Liver (tissue), 9 donors: ENCODE measurements around the gene RGS2. TPM values are rescaled to one million over a fixed set of nuclear protein-coding genes. Genes with fewer than 3 reads are reported as not detected.

Experiments used
- DNase-seq: peaks from one replicate; pipeline ENCODE4 v3.0.0-alpha.2; 2017; ENCODE audit warnings: low spot score
- H3K27ac ChIP-seq, 2 donors: one replicate each; pipeline ENCODE4 v1.7.0; 2013; ENCODE audit warnings: inconsistent platforms in 2 of 2, low read length in 2 of 2, control low read depth in 1 of 2, low read depth in 1 of 2, mild to moderate bottlenecking in 1 of 2
- H3K27me3 ChIP-seq, 4 donors: one replicate each; pipeline versions ENCODE4 v1.6.1 to v1.7.0; 2013; ENCODE audit warnings: low read length in 3 of 4, inconsistent platforms in 1 of 4, mild to moderate bottlenecking in 1 of 4, moderate library complexity in 1 of 4; ENCODE audit not compliant: control insufficient read depth in 4 of 4, insufficient read depth in 4 of 4
- H3K36me3 ChIP-seq, 4 donors: one replicate each; pipeline versions ENCODE4 v1.6.1 to v1.7.0; 2013; ENCODE audit warnings: low read length in 3 of 4, mild to moderate bottlenecking in 3 of 4, low read depth in 1 of 4, moderate library complexity in 1 of 4; ENCODE audit not compliant: control insufficient read depth in 4 of 4, insufficient read depth in 3 of 4
- H3K4me1 ChIP-seq, 4 donors: one replicate each; pipeline versions ENCODE4 v1.6.1 to v1.7.0; 2013; ENCODE audit warnings: low read length in 3 of 4, mild to moderate bottlenecking in 3 of 4, moderate library complexity in 1 of 4; ENCODE audit not compliant: control insufficient read depth in 4 of 4, insufficient read depth in 4 of 4
- H3K4me3 ChIP-seq, 3 donors: one replicate each; pipeline versions ENCODE4 v1.6.1 to v1.7.0; 2013; ENCODE audit warnings: low read length in 3 of 3, control low read depth in 1 of 3, low read depth in 1 of 3, mild to moderate bottlenecking in 1 of 3
- H3K9ac ChIP-seq, 2 donors: one replicate each; pipeline ENCODE4 v1.7.0; 2013; ENCODE audit warnings: low read length in 2 of 2, mild to moderate bottlenecking in 2 of 2, moderate library complexity in 2 of 2, control low read depth in 1 of 2, low read depth in 1 of 2
- H3K9me3 ChIP-seq, 4 donors: one replicate each; pipeline versions ENCODE4 v1.6.1 to v1.7.0; 2013; ENCODE audit warnings: low read length in 3 of 4; ENCODE audit not compliant: control insufficient read depth in 4 of 4
- EGR1 ChIP-seq, 2 donors: IDR thresholded peaks; 2 replicates each; pipeline ENCODE4 v1.6.1; 2016 to 2018; ENCODE audit warnings: antibody characterized with exemption in 2 of 2, low read depth in 2 of 2
- FOXA1 ChIP-seq: IDR thresholded peaks from 2 replicates; pipeline ENCODE4 v1.6.1; 2016; ENCODE audit warnings: antibody characterized with exemption
- FOXA2 ChIP-seq: IDR thresholded peaks from 2 replicates; pipeline ENCODE4 v1.6.1; 2016; ENCODE audit warnings: antibody characterized with exemption
- GABPA ChIP-seq, 2 donors: IDR thresholded peaks in 1 of 2; conservative IDR thresholded peaks in 1 of 2; 2 replicates each; pipeline ENCODE4 v1.6.1; 2016; ENCODE audit warnings: antibody characterized with exemption in 2 of 2, mild to moderate bottlenecking in 1 of 2, moderate library complexity in 1 of 2
- HNF4A ChIP-seq, 2 donors: conservative IDR thresholded peaks; 2 replicates each; pipeline ENCODE4 v1.6.1; 2016; ENCODE audit warnings: antibody characterized with exemption in 2 of 2, mild to moderate bottlenecking in 2 of 2
- HNF4G ChIP-seq: IDR thresholded peaks from 2 replicates; pipeline ENCODE4 v1.6.1; 2016; ENCODE audit warnings: antibody characterized with exemption
- JUND ChIP-seq, 2 donors: IDR thresholded peaks; 2 replicates each; pipeline ENCODE4 v1.6.1; 2016; ENCODE audit warnings: antibody characterized with exemption in 2 of 2
- NR2F2 ChIP-seq: IDR thresholded peaks from 2 replicates; pipeline ENCODE4 v1.6.1; 2016; ENCODE audit warnings: antibody characterized with exemption
- RAD21 ChIP-seq, 2 donors: IDR thresholded peaks; 2 replicates each; pipeline ENCODE4 v1.6.1; 2016; ENCODE audit warnings: antibody characterized with exemption in 2 of 2, mild to moderate bottlenecking in 2 of 2
- RXRA ChIP-seq, 2 donors: IDR thresholded peaks; 2 replicates each; pipeline ENCODE4 v1.6.1; 2017 to 2018; ENCODE audit warnings: antibody characterized with exemption in 2 of 2, mild to moderate bottlenecking in 1 of 2
- TAF1 ChIP-seq: conservative IDR thresholded peaks from 2 replicates; pipeline ENCODE4 v1.6.1; 2016; ENCODE audit warnings: antibody characterized with exemption, mild to moderate bottlenecking
- YY1 ChIP-seq: IDR thresholded peaks from 2 replicates; pipeline ENCODE4 v1.6.1; 2016; ENCODE audit warnings: antibody characterized with exemption, mild to moderate bottlenecking
- ZBTB33 ChIP-seq: IDR thresholded peaks from 2 replicates; pipeline ENCODE4 v1.6.1; 2016; ENCODE audit warnings: antibody characterized with exemption
- WGBS: extraction: QIAGEN DNeasy Blood & Tissue Kit; methylation state at CpG from one replicate; pipeline ENCODE4 v1.1.7; 2013; 5-methylcytosine and 5-hydroxymethylcytosine counted together
- polyA plus RNA-seq, 2 donors: library from polyadenylated mRNA; stranded (reverse) in 1 of 2; unstranded in 1 of 2; fragments of 200-250 nt in 1 of 2; fragments of >200 nt in 1 of 2; fragmentation: Nextera tagmentation in 1 of 2; extraction: Ambion mirVana in 1 of 2; gene quantifications; one replicate each; pipeline versions ENCODE4 v1.2.1 to v1.2.3, GENCODE V29; 2013 to 2015
- total RNA-seq, 2 donors: library from RNA; depleted of rRNA; stranded (reverse); fragments of >200 nt; gene quantifications; one replicate each; pipeline ENCODE4 v1.2.3, GENCODE V29; 2014
- TF ChIP-seq, protein P1 (sequence below): IDR thresholded peaks from 2 replicates; pipeline ENCODE4 v1.6.1; 2016; ENCODE audit warnings: antibody characterized with exemption
- TF ChIP-seq, protein P2 (sequence below): IDR thresholded peaks from 2 replicates; pipeline ENCODE4 v1.6.1; 2016; ENCODE audit warnings: antibody characterized with exemption, mild to moderate bottlenecking
- TF ChIP-seq, protein P3 (sequence below): fragments of 150-350 bp; IDR thresholded peaks from 2 replicates; pipeline ENCODE4 v1.5.1; 2017; ENCODE audit warnings: improper control_type of control experiment, low read depth, low read length; ENCODE audit not compliant: missing input control
- donor health status: healthy.
- donor health status: healthy.
- donor health status: healthy.
- donor health status: healthy.
- donor health status: healthy.

RGS2 gene
- total and polyA plus RNA-seq, 4 donors, result 2.6 to 10.0 (median 4.4) TPM

- WGBS, result 86% methylated on average over 2 of the region's 2 CpGs
- no peaks in the 10 kb centered on the region for H3K36me3 ChIP-seq
- H3K9ac ChIP-seq, result no peak overlapping the region
- H3K27me3 ChIP-seq, result no peaks in the 10 kb centered on the region
- no peak for DNase-seq
- no peak overlapping the region for H3K4me3 ChIP-seq
- H3K9me3 ChIP-seq, result no peaks in the 10 kb centered on the region
- no peak overlapping the region for H3K27ac ChIP-seq
- H3K4me1 ChIP-seq, result no peaks in the 10 kb centered on the region
- TF ChIP-seq FOXA2 (no peak), YY1 (no peak), RXRA (IDR thresholded peaks at IDR 0.05) (no peak), GABPA (IDR thresholded peaks at IDR 0.05 in 1 of 2, conservative IDR thresholded peaks at IDR 0.05 in 1 of 2) (no peak), NR2F2 (no peak)
- TF ChIP-seq, protein P1, sequence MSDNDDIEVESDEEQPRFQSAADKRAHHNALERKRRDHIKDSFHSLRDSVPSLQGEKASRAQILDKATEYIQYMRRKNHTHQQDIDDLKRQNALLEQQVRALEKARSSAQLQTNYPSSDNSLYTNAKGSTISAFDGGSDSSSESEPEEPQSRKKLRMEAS, result no peak
- TF ChIP-seq, protein P2, sequence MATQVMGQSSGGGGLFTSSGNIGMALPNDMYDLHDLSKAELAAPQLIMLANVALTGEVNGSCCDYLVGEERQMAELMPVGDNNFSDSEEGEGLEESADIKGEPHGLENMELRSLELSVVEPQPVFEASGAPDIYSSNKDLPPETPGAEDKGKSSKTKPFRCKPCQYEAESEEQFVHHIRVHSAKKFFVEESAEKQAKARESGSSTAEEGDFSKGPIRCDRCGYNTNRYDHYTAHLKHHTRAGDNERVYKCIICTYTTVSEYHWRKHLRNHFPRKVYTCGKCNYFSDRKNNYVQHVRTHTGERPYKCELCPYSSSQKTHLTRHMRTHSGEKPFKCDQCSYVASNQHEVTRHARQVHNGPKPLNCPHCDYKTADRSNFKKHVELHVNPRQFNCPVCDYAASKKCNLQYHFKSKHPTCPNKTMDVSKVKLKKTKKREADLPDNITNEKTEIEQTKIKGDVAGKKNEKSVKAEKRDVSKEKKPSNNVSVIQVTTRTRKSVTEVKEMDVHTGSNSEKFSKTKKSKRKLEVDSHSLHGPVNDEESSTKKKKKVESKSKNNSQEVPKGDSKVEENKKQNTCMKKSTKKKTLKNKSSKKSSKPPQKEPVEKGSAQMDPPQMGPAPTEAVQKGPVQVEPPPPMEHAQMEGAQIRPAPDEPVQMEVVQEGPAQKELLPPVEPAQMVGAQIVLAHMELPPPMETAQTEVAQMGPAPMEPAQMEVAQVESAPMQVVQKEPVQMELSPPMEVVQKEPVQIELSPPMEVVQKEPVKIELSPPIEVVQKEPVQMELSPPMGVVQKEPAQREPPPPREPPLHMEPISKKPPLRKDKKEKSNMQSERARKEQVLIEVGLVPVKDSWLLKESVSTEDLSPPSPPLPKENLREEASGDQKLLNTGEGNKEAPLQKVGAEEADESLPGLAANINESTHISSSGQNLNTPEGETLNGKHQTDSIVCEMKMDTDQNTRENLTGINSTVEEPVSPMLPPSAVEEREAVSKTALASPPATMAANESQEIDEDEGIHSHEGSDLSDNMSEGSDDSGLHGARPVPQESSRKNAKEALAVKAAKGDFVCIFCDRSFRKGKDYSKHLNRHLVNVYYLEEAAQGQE, result no peak
- TF ChIP-seq, protein P3, sequence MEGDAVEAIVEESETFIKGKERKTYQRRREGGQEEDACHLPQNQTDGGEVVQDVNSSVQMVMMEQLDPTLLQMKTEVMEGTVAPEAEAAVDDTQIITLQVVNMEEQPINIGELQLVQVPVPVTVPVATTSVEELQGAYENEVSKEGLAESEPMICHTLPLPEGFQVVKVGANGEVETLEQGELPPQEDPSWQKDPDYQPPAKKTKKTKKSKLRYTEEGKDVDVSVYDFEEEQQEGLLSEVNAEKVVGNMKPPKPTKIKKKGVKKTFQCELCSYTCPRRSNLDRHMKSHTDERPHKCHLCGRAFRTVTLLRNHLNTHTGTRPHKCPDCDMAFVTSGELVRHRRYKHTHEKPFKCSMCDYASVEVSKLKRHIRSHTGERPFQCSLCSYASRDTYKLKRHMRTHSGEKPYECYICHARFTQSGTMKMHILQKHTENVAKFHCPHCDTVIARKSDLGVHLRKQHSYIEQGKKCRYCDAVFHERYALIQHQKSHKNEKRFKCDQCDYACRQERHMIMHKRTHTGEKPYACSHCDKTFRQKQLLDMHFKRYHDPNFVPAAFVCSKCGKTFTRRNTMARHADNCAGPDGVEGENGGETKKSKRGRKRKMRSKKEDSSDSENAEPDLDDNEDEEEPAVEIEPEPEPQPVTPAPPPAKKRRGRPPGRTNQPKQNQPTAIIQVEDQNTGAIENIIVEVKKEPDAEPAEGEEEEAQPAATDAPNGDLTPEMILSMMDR, result no peak
Measured at GRCh38 chr1:192792628-192793027, 16.2 kb upstream of the RGS2 start.

DNA sequence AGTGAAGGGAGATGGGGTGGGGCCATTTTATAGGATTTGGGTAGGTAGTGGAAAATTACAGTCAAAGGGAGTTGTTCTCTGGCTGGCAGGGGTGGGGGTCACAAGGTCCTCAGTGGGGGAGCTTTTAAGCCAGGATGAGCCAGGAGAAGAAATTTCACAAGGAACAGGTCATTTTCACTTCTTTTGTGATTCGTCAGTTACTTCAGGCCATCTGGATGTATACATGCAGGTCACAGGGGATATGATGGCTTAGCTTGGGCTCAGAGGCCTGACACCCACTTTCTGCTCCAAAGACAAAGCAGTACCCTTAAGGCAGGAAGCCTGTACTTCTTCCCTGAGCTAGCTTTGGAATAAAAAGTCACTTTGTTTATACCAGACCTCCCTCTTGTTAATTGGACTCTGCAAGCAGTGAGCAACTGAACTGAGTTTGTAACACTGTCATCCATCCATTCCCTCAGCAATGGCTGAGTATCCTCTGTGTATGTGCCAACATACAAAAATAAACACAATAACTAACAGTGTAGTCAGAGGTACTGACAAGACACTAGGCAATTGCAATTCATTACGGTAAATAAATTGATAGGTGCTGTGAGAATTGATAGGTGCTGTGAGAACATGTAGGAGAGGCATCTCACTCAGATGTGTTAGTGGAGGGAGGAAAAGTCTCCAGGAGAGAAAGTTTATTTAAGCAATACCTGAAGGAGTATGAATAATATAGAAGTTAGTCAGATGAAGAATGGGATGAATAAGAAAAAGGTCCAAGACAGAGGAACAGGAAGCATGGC lies 14.7 kb upstream of the RGS2 start:
- no peak for DNase-seq
- H3K27ac ChIP-seq, result no peak overlapping the region
- WGBS, result 83% methylated on average over 2 of the region's 2 CpGs

More for the DNA sequence above, 14.7 kb upstream of the RGS2 start:
- no peaks in the 10 kb centered on the region for H3K4me1 ChIP-seq
- no peaks in the 10 kb centered on the region for H3K27me3 ChIP-seq
- H3K9ac ChIP-seq, result no peak overlapping the region
- no peak overlapping the region for H3K4me3 ChIP-seq
- no peak for TF ChIP-seq FOXA1
- TF ChIP-seq FOXA2, result no peak
- no peak for TF ChIP-seq EGR1 (IDR thresholded peaks at IDR 0.05; ENCODE audit: low read depth in 2 of 2)
- TF ChIP-seq, protein P3, result no peak
- no peak for TF ChIP-seq HNF4G
- TF ChIP-seq, protein P2, result no peak
- no peak for TF ChIP-seq RAD21 (IDR thresholded peaks at IDR 0.05)
- no peak for TF ChIP-seq JUND (IDR thresholded peaks at IDR 0.05)
- no peak for TF ChIP-seq GABPA (IDR thresholded peaks at IDR 0.05 in 1 of 2, conservative IDR thresholded peaks at IDR 0.05 in 1 of 2)
- TF ChIP-seq TAF1, result no peak
- TF ChIP-seq NR2F2, result no peak
- TF ChIP-seq HNF4A (conservative IDR thresholded peaks at IDR 0.05), result no peak
- no peak for TF ChIP-seq ZBTB33
- H3K36me3 ChIP-seq, result no peaks in the 10 kb centered on the region
- H3K9me3 ChIP-seq, result no peaks in the 10 kb centered on the region
